CD4-positive, alpha-beta T cell treated with Interleukin-6 at 100 ng/mL for 8 hours (primary cell): Measurements from ENCODE around the gene GMNN.
A peak's percentile ranks its signal among the peaks of the same experiment; 100 is the strongest.
"Not testable (repeated sequence)": the region's sequence is repeated elsewhere in the genome, so short reads cannot be mapped to it uniquely, and the experiment has no call there.

Experiments
- DNase-seq: peaks from one replicate; pipeline ENCODE4 v3.0.0-alpha.2; 2020; ENCODE audit warnings: mixed read lengths, low spot score

Gene GMNN

GRCh38 chr6:24761851-24762250, 12.9 kb upstream of the GMNN start:
- DNase-seq, result no peak

DNA sequence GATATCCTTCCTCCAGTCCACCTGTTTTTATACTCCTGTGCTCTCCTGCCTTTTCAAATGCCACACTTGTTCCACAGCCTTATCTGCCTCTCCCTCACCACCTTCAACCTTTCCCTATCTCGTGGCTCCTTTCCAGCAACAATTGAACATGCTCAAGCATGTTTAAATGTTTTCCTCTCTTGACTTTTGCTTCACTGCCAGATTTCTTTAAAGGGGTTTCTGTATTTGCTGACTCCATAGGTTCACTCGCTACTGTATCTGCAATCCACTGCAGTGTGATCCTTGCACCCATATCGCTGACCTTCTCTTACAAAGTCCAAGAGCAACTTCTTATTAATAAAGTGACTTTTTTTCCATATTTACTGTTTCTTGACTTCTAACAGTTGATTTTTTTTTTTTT, 11.2 kb upstream of the GMNN start:
- no peak for DNase-seq

- DNase-seq, result not testable (repeated sequence)
Measured at GRCh38 chr6:24764833-24765828, 9.6 kb upstream of the GMNN start.

DNA sequence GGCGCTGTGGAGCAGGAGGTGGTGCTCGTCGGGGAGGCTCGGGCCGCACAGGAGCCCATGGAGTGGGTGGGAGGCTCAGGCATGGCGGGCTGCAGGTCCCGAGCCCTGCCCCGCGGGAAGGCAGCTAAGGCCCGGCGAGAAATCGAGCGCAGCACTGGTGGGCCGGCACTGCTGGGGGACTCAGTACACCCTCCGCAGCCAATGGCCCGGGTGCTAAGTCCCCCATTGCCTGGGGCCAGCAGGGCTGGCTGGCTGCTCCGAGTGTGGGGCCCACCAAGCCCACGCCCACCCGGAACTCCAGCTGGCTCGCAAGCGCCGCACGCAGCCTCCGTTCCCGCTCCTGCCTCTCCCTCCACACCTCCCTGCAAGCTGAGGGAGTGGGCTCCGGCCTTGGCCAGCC, 8.8 kb upstream of the GMNN start:
- not testable (repeated sequence) for DNase-seq

DNA sequence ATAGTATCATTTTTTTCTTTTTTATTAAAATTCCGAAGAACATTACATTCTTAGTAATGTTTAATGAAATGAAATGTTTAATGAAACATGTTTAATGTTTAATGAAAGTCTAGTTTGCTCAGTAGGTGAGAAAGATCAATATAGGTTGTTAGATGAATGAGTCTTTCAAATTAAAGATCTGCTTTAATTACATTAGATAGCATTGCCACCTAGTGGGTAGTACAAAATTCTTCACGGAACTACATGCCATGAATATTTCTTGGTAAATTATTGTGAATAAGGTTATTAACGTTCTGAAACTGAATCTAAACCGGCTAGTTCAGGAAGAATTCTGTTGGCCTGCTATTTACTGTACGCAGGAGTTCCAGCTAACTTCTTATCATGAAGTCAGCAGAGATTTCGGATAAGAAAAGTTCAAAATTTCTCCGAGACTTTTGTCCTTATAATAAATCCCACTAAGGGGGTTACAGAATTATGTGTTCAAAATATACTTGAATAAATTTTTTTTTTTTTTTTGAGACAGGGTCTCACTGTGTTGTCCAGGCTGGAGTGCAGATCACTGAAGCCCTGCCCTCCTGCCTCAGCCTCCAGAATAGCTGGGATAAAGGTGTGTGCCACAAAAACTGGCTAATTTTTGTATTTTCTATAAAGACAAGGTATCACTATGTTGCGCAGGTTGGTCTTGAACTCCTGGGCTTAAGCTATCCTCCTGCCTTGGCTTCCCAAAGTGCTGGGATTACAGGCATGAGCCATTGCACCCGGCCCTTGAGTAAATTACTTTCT, 7.9 kb upstream of the GMNN start:
- peak; percentile 31 for DNase-seq

DNA sequence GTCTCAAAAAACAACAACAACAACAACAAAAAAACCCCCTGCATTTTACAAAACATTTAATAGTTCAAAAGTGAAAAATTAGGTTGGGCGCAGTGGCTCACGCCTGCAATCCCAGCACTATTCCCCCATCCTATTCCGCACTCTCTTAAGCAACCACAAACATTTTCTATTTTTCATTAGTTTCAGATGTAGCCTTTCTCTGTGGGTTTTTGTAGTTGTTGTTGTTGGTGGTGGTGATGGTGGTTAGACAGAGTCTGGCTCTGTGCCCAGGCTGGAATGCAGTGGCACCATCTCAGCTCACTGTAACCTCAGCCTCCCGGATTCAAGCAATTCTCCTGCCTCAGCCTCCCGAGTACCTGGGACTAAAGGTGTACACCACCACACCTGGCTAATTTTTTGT, 6.4 kb upstream of the GMNN start:
- DNase-seq, result no peak

DNA sequence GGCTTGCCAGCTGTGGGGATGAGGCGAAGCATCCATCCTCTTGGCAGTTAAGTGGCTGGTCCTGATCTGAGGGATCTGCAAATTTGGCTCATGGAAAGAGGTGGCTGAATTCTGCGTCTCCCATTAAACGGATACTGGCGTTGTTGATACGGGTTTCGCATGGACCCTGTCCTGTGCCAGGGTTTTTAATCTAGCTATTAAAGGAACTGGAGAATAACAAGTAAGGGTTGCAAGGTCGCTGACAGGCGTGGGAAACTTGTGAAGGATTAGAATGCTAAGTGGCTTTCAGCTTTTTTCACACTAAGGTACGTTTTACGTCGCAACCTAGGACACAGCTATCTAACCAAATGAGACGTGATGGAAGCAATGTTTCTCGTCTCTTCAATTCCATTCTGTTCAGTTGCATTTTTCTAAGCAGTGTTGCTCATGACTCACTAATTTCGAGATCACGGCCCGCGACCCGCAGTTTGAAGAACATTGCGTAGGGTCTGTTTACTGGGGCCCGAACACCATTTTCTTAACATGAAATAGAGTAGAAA, 852 bp downstream of the GMNN start:
- no peak for DNase-seq

DNA sequence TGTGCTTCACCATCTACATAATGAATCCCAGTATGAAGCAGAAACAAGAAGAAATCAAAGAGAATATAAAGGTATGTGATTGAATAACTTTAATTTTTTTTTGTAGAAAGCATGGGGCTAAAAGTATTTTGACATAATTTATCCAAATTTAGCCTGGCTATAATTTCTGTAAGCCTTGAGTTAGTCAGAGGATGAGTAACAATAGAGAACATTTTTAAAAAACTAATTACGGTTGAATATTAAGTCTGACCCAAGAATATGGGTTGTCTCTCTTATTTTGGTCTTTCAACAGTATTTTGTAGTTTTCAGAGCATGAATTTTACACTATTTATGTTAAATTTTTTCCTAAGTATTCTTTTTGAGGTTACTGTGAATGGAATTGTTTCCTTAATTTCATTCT, 2.5 kb downstream of the GMNN start:
- no peak for DNase-seq

DNA sequence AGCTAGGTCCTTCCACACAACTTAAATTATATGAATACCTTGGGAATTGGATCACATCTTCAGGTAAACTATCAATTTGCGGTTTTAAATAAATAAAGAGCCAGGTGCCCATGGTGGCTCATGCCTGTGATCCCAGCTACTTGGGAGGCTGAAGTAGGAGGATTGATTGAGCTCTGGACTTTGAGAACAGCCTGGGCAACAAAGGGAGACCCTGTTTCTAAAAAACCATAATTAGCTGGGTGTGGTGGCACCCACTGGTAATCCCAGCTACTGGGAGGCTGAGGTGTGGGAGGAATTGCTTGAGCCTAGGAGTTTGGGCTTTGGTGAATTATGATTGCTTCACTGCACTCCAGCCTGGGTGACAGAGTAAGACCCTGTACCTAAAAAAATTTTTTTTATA, 3.4 kb downstream of the GMNN start:
- no peak for DNase-seq

GRCh38 chr6:24778878-24779277, 4.1 kb downstream of the GMNN start:
- DNase-seq, result no peak

DNA sequence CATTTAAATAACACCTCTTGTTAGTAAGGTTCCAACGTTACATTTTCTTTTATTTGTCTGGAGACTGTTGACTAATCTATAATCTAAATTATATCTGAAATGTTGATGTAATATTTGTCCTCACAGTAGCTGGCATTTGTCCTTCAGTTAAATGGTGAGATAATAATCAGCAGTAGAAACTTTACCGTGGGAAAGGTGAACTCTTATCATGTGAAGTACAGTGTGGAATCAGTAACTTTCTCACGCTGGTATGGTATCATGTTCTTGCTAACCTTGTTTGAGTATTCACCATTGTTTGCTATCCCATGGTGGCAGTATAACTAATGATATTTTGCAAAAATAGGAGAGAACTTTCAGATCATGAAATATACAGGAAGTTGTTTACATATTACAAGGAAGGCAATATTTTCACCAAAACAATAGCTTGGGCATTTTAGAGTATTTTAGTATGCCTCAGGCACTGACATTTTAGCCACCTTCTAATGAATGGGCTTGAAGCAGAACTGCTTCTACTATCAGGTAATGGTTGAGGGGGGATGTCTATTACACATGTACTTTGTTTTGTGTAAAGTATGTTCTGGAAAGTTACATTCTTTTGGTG, 4.8 kb downstream of the GMNN start:
- no peak for DNase-seq

- no peak for DNase-seq
Measured at GRCh38 chr6:24780206-24780605, 5.5 kb downstream of the GMNN start.

- no peak for DNase-seq
Measured at GRCh38 chr6:24788031-24788665, 13.4 kb downstream of the GMNN start.

- no peak for DNase-seq
Measured at GRCh38 chr6:24795106-24795505, 20.4 kb downstream of the GMNN start.

- no peak for DNase-seq
Measured at GRCh38 chr6:24796616-24797290, 22.0 kb downstream of the GMNN start.

GRCh38 chr6:24797596-24798216, 23.0 kb downstream of the GMNN start:
- DNase-seq, result no peak

- DNase-seq, result no peak
Measured at GRCh38 chr6:24798740-24799540, 24.2 kb downstream of the GMNN start, which contains the start of gene ARMH2. Gene ARMH2, minus strand, starts transcription at chr6:24798917. Its CDS starts 60 bp downstream, at chr6:24798857.

GRCh38 chr6:24799541-24799915, 24.8 kb downstream of the GMNN start:
- no peak for DNase-seq

- DNase-seq, result no peak
Measured at GRCh38 chr6:24802271-24803059, 27.7 kb downstream of the GMNN start.
